Osteoblast (primary cell): Measurements from ENCODE around the gene MAP2K5. TPM values are rescaled to one million over a fixed set of nuclear protein-coding genes. Genes with fewer than 3 reads are reported as not detected.

Source experiments
- DNase-seq: peaks from one replicate; pipeline ENCODE4 v3.0.0; 2011; ENCODE audit warnings: low spot score, mixed read lengths; ENCODE audit not compliant: insufficient read length; ENCODE audit errors: missing footprints
- H2AFZ ChIP-seq: 2 replicates; pipeline ENCODE4 v1.6.0; 2011; ENCODE audit warnings: mild to moderate bottlenecking, low read length
- H3K27ac ChIP-seq: 2 replicates; pipeline ENCODE4 v1.5.1; 2011; ENCODE audit warnings: mild to moderate bottlenecking, low read depth, low read length, moderate library complexity
- H3K27me3 ChIP-seq: 2 replicates; pipeline ENCODE4 v1.6.0; 2012; ENCODE audit warnings: mild to moderate bottlenecking, control low read depth, inconsistent platforms, low read length, moderate library complexity; ENCODE audit not compliant: insufficient read depth
- H3K36me3 ChIP-seq: 2 replicates; pipeline ENCODE4 v1.5.1; 2011; ENCODE audit warnings: mild to moderate bottlenecking, low read length, control low read depth, moderate library complexity; ENCODE audit not compliant: insufficient read depth
- H3K4me1 ChIP-seq: 2 replicates; pipeline ENCODE4 v1.5.1; 2011; ENCODE audit warnings: mild to moderate bottlenecking, low read length, control low read depth, moderate library complexity; ENCODE audit not compliant: insufficient read depth
- H3K4me2 ChIP-seq: 2 replicates; pipeline ENCODE4 v1.6.0; 2011; ENCODE audit warnings: mild to moderate bottlenecking, low read length; ENCODE audit not compliant: insufficient read depth
- H3K4me3 ChIP-seq: fragments of 200-600 bp; sonication (generic); 3 replicates; pipeline ENCODE4 v1.5.1; 2012; ENCODE audit warnings: mild to moderate bottlenecking, low read length, inconsistent platforms; ENCODE audit not compliant: insufficient read depth
- H3K79me2 ChIP-seq: 2 replicates; pipeline ENCODE4 v1.6.0; 2012; ENCODE audit warnings: mild to moderate bottlenecking, low read length, control low read depth, inconsistent platforms; ENCODE audit not compliant: insufficient read depth
- H3K9me3 ChIP-seq: 2 replicates; pipeline ENCODE4 v1.5.1; 2011; ENCODE audit warnings: low read depth, low read length, control low read depth
- H4K20me1 ChIP-seq: 2 replicates; pipeline ENCODE4 v1.6.0; 2012; ENCODE audit warnings: mild to moderate bottlenecking, low read length, control low read depth; ENCODE audit not compliant: insufficient read depth
- CTCF ChIP-seq: IDR thresholded peaks from 2 replicates; pipeline ENCODE4 v1.5.1; 2011; ENCODE audit warnings: mild to moderate bottlenecking, low read depth, low read length, moderate library complexity; ENCODE audit errors: extremely low read depth
- total RNA-seq: library from RNA; depleted of rRNA; stranded (reverse); fragments of >200 nt; gene quantifications from 2 replicates; pipeline ENCODE4 v1.2.3, GENCODE V29; 2012

Gene MAP2K5
- total RNA-seq, 1 donor: 10.1 TPM

- Histone ChIP-seq H3K4me2 (no peak overlapping the region), H3K9me3 (no peaks in the 10 kb centered on the region), H3K36me3 (no peaks in the 10 kb centered on the region), H3K4me1 (peaks cover 5% of the 10 kb centered on the region), H4K20me1 (peaks cover 11% of the 10 kb centered on the region), H3K4me3 (no peak overlapping the region), H2AFZ (no peak overlapping the region), H3K27ac (no peak overlapping the region), H3K27me3 (peaks cover 94% of the 10 kb centered on the region), H3K79me2 (no peaks in the 10 kb centered on the region)
- peak; percentile 73 for DNase-seq
- no peak for TF ChIP-seq CTCF
These were observed 286.6 kb downstream of the MAP2K5 start for GRCh38 chr15:67828969-67829646.

GRCh38 chr15:67829647-67830504 lies 287.4 kb downstream of the MAP2K5 start:
- H3K27me3 ChIP-seq: peaks cover 94% of the 10 kb centered on the region
- no peak overlapping the region for H3K27ac ChIP-seq
- DNase-seq: peak; percentile 85
- no peaks in the 10 kb centered on the region for H3K9me3 ChIP-seq
- no peak overlapping the region for H2AFZ ChIP-seq
- no peak for TF ChIP-seq CTCF
- no peaks in the 10 kb centered on the region for H3K79me2 ChIP-seq
- no peak overlapping the region for H3K4me3 ChIP-seq
- no peaks in the 10 kb centered on the region for H3K36me3 ChIP-seq
- H3K4me2 ChIP-seq: no peak overlapping the region
- peaks cover 5% of the 10 kb centered on the region for H4K20me1 ChIP-seq
- peaks cover 5% of the 10 kb centered on the region for H3K4me1 ChIP-seq

GRCh38 chr15:67831363-67831762 lies 288.9 kb downstream of the MAP2K5 start:
- H3K9me3 ChIP-seq: no peaks in the 10 kb centered on the region
- no peak overlapping the region for H3K4me2 ChIP-seq
- H3K27ac ChIP-seq: no peak overlapping the region
- peak; percentile 79 for DNase-seq
- H3K27me3 ChIP-seq: peaks cover 95% of the 10 kb centered on the region
- TF ChIP-seq CTCF: no peak
- no peak overlapping the region for H2AFZ ChIP-seq
- H3K79me2 ChIP-seq: no peaks in the 10 kb centered on the region
- peaks cover 1% of the 10 kb centered on the region for H4K20me1 ChIP-seq
- H3K4me3 ChIP-seq: no peak overlapping the region
- H3K36me3 ChIP-seq: no peaks in the 10 kb centered on the region
- H3K4me1 ChIP-seq: peaks cover 11% of the 10 kb centered on the region

- Histone ChIP-seq H2AFZ (no peak overlapping the region), H3K27ac (no peak overlapping the region), H3K4me3 (no peak overlapping the region), H3K4me1 (peaks cover 11% of the 10 kb centered on the region), H4K20me1 (no peaks in the 10 kb centered on the region), H3K36me3 (no peaks in the 10 kb centered on the region), H3K79me2 (no peaks in the 10 kb centered on the region), H3K9me3 (no peaks in the 10 kb centered on the region), H3K27me3 (peaks cover 93% of the 10 kb centered on the region), H3K4me2 (no peak overlapping the region)
- peak; percentile 95 for DNase-seq
- peak; percentile 60 for TF ChIP-seq CTCF
These were observed 289.6 kb downstream of the MAP2K5 start for GRCh38 chr15:67832031-67832551.
